Testis (tissue), 2 donors: ENCODE measurements around the gene GFRA1.

ENCODE experiments used
- CTCF ChIP-seq, 3 experiments: fragments of 450-650 bp in 2 of 3; fragments of 200-600 bp in 1 of 3; sonication (generic) in 1 of 3; IDR thresholded peaks; one replicate each; pipeline ENCODE4 v1.5.1; 2016 to 2019; ENCODE audit warnings: antibody characterized with exemption in 3 of 3, mild to moderate bottlenecking in 2 of 3, moderate library complexity in 1 of 3
- POLR2A ChIP-seq: fragments of 450-650 bp; IDR thresholded peaks from one replicate; pipeline ENCODE4 v1.6.1; 2017; ENCODE audit warnings: antibody characterized with exemption, mild to moderate bottlenecking, moderate library complexity

- TF ChIP-seq CTCF (IDR thresholded peaks at IDR 0.05) (no peak), POLR2A (no peak)
These were observed 248.6 kb downstream of the GFRA1 start for GRCh38 chr10:116024271-116024878.
